SK-N-MC (cell line): ENCODE measurements around the gene ICA1L.

Experiments
- EZH2 ChIP-seq: fragments of 200-600 bp; sonication (generic); IDR thresholded peaks from one replicate; pipeline ENCODE4 v1.6.1; 2017; ENCODE audit warnings: antibody characterized with exemption
- FOXP2 ChIP-seq: optimal IDR thresholded peaks from 2 replicates; pipeline ENCODE3; 2011; ENCODE audit warnings: mild to moderate bottlenecking, moderate library complexity; ENCODE audit not compliant: insufficient read depth; ENCODE audit errors: extremely low read length, control extremely low read depth
- POLR2AphosphoS5 ChIP-seq: IDR thresholded peaks from 2 replicates; pipeline ENCODE4 v1.6.1; 2012; ENCODE audit warnings: mild to moderate bottlenecking, low read depth, low read length, borderline replicate concordance

DNA sequence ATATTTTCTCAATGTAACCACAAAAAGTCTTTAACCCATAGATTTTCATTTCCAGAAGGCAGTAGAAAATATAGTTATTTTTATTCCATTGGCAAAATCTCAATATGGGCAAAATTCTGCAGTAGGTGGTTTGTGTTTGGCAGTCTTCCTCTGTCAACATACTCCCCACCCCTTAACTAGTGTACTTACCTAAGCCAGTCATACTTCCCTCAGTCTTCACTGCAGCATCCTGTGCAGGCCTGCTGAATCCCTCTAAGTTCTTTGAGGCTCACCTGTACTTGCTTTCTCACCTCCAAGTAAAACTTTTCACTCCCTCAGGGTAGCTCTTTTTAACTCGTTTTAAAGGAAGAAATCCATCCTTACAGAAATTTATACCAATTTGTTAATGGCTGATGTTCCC is 47.3 kb upstream of the ICA1L start:
- no peak for TF ChIP-seq EZH2
- TF ChIP-seq POLR2AphosphoS5 = no peak
- TF ChIP-seq FOXP2 = no peak
